HCT116 (cell line): ENCODE measurements around the gene NSUN7. TPM values are rescaled to one million over a fixed set of nuclear protein-coding genes. Genes with fewer than 3 reads are reported as not detected.

Experiments
- ATAC-seq: fragments of 200-7000 bp; cut with Tn5 transposase; 2 replicates; pipeline ENCODE4 v1.9.1; 2020; ENCODE audit warnings: mild to moderate bottlenecking, moderate library complexity
- BruUV-seq: library from RNA; stranded (reverse); fragments of 400-500 nt; replicated peaks from 2 replicates; lab custom pipeline; 2021; lab: Mats Ljungman, UMichigan
- CTCF ChIA-PET: fragments of 300-600 bp; sonication (Branson Sonifier 250); formaldehyde crosslinking; loops from one replicate; lab custom pipeline; 2021; ENCODE audit warnings: antibody characterized with exemption; lab: Charles Lee
- POLR2A ChIA-PET: fragments of 300-600, 350-600 bp; sonication (Branson Sonifier 250); formaldehyde crosslinking; loops from one replicate; lab custom pipeline; 2021; ENCODE audit warnings: antibody characterized with exemption; lab: Charles Lee
- RAD21 ChIA-PET, 2 experiments: fragments of 300-600 bp; sonication (Branson Sonifier 250); formaldehyde crosslinking; loops; one replicate each; lab custom pipeline; 2023; ENCODE audit warnings: low total read pairs in 2 of 2; ENCODE audit not compliant: uncharacterized antibody in 2 of 2, unreplicated experiment in 2 of 2, low non-redundant PET in 1 of 2; lab: Charles Lee
- DNase-seq: peaks from one replicate; pipeline ENCODE4 v3.0.0-alpha.2; 2010; ENCODE audit warnings: low read depth, low spot score
- H2AFZ ChIP-seq: fragments of 200-600 bp; shearing (Covaris generic), sonication (generic); 2 replicates; pipeline ENCODE4 v1.6.1; 2017; ENCODE audit warnings: low read depth, mixed run types, mixed read lengths, antibody characterized with exemption, low read length; ENCODE audit not compliant: poor library complexity, severe bottlenecking
- H3K27ac ChIP-seq: 2 replicates; pipeline ENCODE4 v1.5.1; 2012; ENCODE audit warnings: low read depth, low read length
- H3K27me3 ChIP-seq: fragments of 200-600 bp; sonication (generic); 2 replicates; pipeline ENCODE4 v1.6.1; 2016; ENCODE audit warnings: mixed run types, low read length, mixed read lengths; ENCODE audit not compliant: insufficient read depth
- H3K36me3 ChIP-seq, 2 experiments: fragments of 200-500 bp in 1 of 2; fragments of 200-600 bp in 1 of 2; sonication (Bioruptor generic) in 1 of 2; sonication (generic) in 1 of 2; 2 replicates each; pipeline versions ENCODE4 v1.5.1 to v1.6.1; 2014 to 2016; ENCODE audit warnings: low read length in 2 of 2, inconsistent platforms in 1 of 2, mixed read lengths in 1 of 2, mixed run types in 1 of 2; ENCODE audit not compliant: insufficient read depth in 2 of 2, control insufficient read depth in 1 of 2
- H3K4me1 ChIP-seq, 2 experiments: fragments of 200-600 bp in 1 of 2; sonication (generic) in 1 of 2; 2 replicates each; pipeline versions ENCODE4 v1.5.1 to v1.6.1; 2012 to 2017; ENCODE audit warnings: low read length in 2 of 2, inconsistent platforms in 1 of 2, mild to moderate bottlenecking in 1 of 2, mixed read lengths in 1 of 2, mixed run types in 1 of 2, moderate library complexity in 1 of 2; ENCODE audit not compliant: insufficient read depth in 2 of 2, control insufficient read depth in 1 of 2
- H3K4me2 ChIP-seq: fragments of 200-600 bp; sonication (generic); 2 replicates; pipeline ENCODE4 v1.6.1; 2017; ENCODE audit warnings: mixed run types, low read length, mixed read lengths
- H3K4me3 ChIP-seq, 2 experiments: fragments of 200-600 bp in 1 of 2; sonication (generic) in 1 of 2; replicated peaks in 1 of 2; 2 replicates each; pipeline ENCODE4 v1.5.1; 2011 to 2016; ENCODE audit warnings: low read length in 2 of 2, control low read depth in 1 of 2, low read depth in 1 of 2, mild to moderate bottlenecking in 1 of 2, mixed read lengths in 1 of 2, mixed run types in 1 of 2
- H3K79me2 ChIP-seq: fragments of 200-600 bp; sonication (generic); 2 replicates; pipeline ENCODE4 v1.6.1; 2017; ENCODE audit warnings: mild to moderate bottlenecking, mixed run types, low read length, moderate library complexity, mixed read lengths; ENCODE audit not compliant: insufficient read depth
- H3K9ac ChIP-seq: fragments of 200-600 bp; sonication (generic); 2 replicates; pipeline ENCODE4 v1.6.1; 2016; ENCODE audit warnings: low read length, mixed read lengths
- H3K9me2 ChIP-seq: fragments of 200-600 bp; sonication (generic), shearing (Covaris generic); 2 replicates; pipeline ENCODE4 v1.6.1; 2017; ENCODE audit warnings: mixed run types, mild to moderate bottlenecking, moderate library complexity; ENCODE audit not compliant: insufficient read depth
- H3K9me3 ChIP-seq, 2 experiments: fragments of 200-500 bp in 1 of 2; fragments of 200-600 bp in 1 of 2; sonication (Bioruptor generic) in 1 of 2; sonication (generic) in 1 of 2; 2 replicates each; pipeline ENCODE4 v1.6.1; 2014 to 2017; ENCODE audit warnings: low read length in 2 of 2, mixed read lengths in 2 of 2, inconsistent platforms in 1 of 2, low read depth in 1 of 2, mild to moderate bottlenecking in 1 of 2, mixed run types in 1 of 2, moderate library complexity in 1 of 2; ENCODE audit not compliant: control insufficient read depth in 1 of 2, insufficient read depth in 1 of 2
- H4K20me1 ChIP-seq: fragments of 200-600 bp; sonication (generic), shearing (Covaris generic); 2 replicates; pipeline ENCODE4 v1.6.1; 2017; ENCODE audit warnings: mixed run types, mild to moderate bottlenecking, moderate library complexity; ENCODE audit not compliant: insufficient read depth
- ATF3 ChIP-seq: IDR thresholded peaks from 2 replicates; pipeline ENCODE4 v1.6.1; 2012
- CBX3 ChIP-seq: IDR thresholded peaks from 2 replicates; pipeline ENCODE4 v1.6.1; 2012; ENCODE audit warnings: low read depth
- CEBPB ChIP-seq: IDR thresholded peaks from 2 replicates; pipeline ENCODE4 v1.6.1; 2012; ENCODE audit warnings: low read depth
- CTCF ChIP-seq, 3 experiments: fragments of 200-600 bp in 1 of 3; sonication (generic) in 1 of 3; IDR thresholded peaks in 2 of 3; conservative IDR thresholded peaks in 1 of 3; 2 replicates each; pipeline ENCODE4 v1.5.1; 2012 to 2017; ENCODE audit warnings: low read depth in 2 of 3, low read length in 2 of 3, antibody characterized with exemption in 1 of 3, borderline replicate concordance in 1 of 3, control low read depth in 1 of 3, mild to moderate bottlenecking in 1 of 3, mixed read lengths in 1 of 3, mixed run types in 1 of 3, moderate library complexity in 1 of 3; ENCODE audit not compliant: insufficient read depth in 1 of 3
- EGR1 ChIP-seq: IDR thresholded peaks from 2 replicates; pipeline ENCODE4 v1.6.1; 2012; ENCODE audit warnings: low read depth
- ELF1 ChIP-seq: IDR thresholded peaks from 2 replicates; pipeline ENCODE4 v1.6.1; 2012; ENCODE audit warnings: low read depth, borderline replicate concordance
- EZH2 ChIP-seq: fragments of 200-600 bp; sonication (generic); IDR thresholded peaks from 2 replicates; pipeline ENCODE4 v1.6.1; 2017; ENCODE audit warnings: antibody characterized with exemption, mixed run types
- JUND ChIP-seq: IDR thresholded peaks from 2 replicates; pipeline ENCODE4 v1.6.1; 2012
- POLR2A ChIP-seq: IDR thresholded peaks from 2 replicates; pipeline ENCODE4 v1.7.0; 2011; ENCODE audit warnings: borderline replicate concordance; ENCODE audit not compliant: insufficient read depth, insufficient read length; ENCODE audit errors: extremely low read depth
- POLR2AphosphoS5 ChIP-seq: IDR thresholded peaks from 2 replicates; pipeline ENCODE4 v1.6.1; 2011; ENCODE audit warnings: mild to moderate bottlenecking, low read depth, low read length, moderate library complexity
- RAD21 ChIP-seq: IDR thresholded peaks from 2 replicates; pipeline ENCODE4 v1.6.1; 2012; ENCODE audit warnings: low read depth, mild to moderate bottlenecking
- SP1 ChIP-seq: IDR thresholded peaks from 2 replicates; pipeline ENCODE4 v1.6.1; 2012; ENCODE audit warnings: low read depth
- SRF ChIP-seq: IDR thresholded peaks from 2 replicates; pipeline ENCODE4 v1.6.1; 2012; ENCODE audit warnings: low read depth
- TCF7L2 ChIP-seq: IDR thresholded peaks from 2 replicates; pipeline ENCODE4 v1.7.0; 2011; ENCODE audit warnings: borderline replicate concordance, inconsistent platforms; ENCODE audit not compliant: insufficient read depth, insufficient read length; ENCODE audit errors: extremely low read depth
- YY1 ChIP-seq: IDR thresholded peaks from 2 replicates; pipeline ENCODE4 v1.6.1; 2011; ENCODE audit warnings: low read length, low read depth, moderate library complexity, mild to moderate bottlenecking; ENCODE audit not compliant: insufficient replicate concordance; ENCODE audit errors: extremely low read depth
- ZFX ChIP-seq: fragments of 450-650 bp; IDR thresholded peaks from 2 replicates; pipeline ENCODE4 v1.6.1; 2017
- intact Hi-C: fragments of 100-400 bp; cut with micrococcal nuclease; formaldehyde crosslinking; loops from 2 replicates; pipeline ENCODE4 v1.10.0; 2022
- total RNA-seq: library from RNA; stranded (reverse); gene quantifications from one replicate; pipeline ENCODE4 v1.2.1, GENCODE V29; 2021; ENCODE audit not compliant: unreplicated experiment
- TF ChIP-seq, protein P1 (sequence below): IDR thresholded peaks from 2 replicates; pipeline ENCODE4 v1.6.1; 2011; ENCODE audit warnings: mild to moderate bottlenecking, low read length, moderate library complexity; ENCODE audit not compliant: insufficient replicate concordance; ENCODE audit errors: extremely low read depth
- TF ChIP-seq, protein P2 (sequence below): IDR thresholded peaks from 2 replicates; pipeline ENCODE4 v1.6.1; 2012

The NSUN7 gene
- total RNA-seq, 1 experiment from 2014 or later, result 0.07 TPM

GRCh38 chr4:40850496-40850895 is 100.7 kb downstream of the NSUN7 start:
- TF ChIP-seq SP1 (no peak), SRF (no peak), EGR1 (no peak), RAD21 (no peak)
- ChIA-PET RAD21 (no interaction called here), POLR2A (no interaction called here), CTCF (interaction anchor here (2.1 kb wide), 1 partner anchor 9 kb away, joined by 9 read pairs; no protein-coding TSS in a partner anchor)
- H3K9me2 ChIP-seq, result no peaks in the 10 kb centered on the region
- H3K36me3 ChIP-seq, result no peaks in the 10 kb centered on the region
- intact Hi-C loops, result no loop called here
- H3K9ac ChIP-seq, result no peak overlapping the region
- H3K9me3 ChIP-seq, result no peaks in the 10 kb centered on the region
- H3K27ac ChIP-seq, result no peak overlapping the region
- no peak for ATAC-seq
- H3K4me2 ChIP-seq, result no peak overlapping the region
- no peaks in the 10 kb centered on the region for H3K79me2 ChIP-seq
- H2AFZ ChIP-seq, result no peak overlapping the region
- H3K27me3 ChIP-seq, result no peaks in the 10 kb centered on the region
- BruUV-seq, result no TSS peak
- no peak overlapping the region for H3K4me3 ChIP-seq
- no peaks in the 10 kb centered on the region; the same call in 1 of the 2 replicates for H4K20me1 ChIP-seq
- no peak for DNase-seq
- no peaks in the 10 kb centered on the region for H3K4me1 ChIP-seq

- Histone ChIP-seq H3K9ac (no peak overlapping the region), H3K4me2 (no peak overlapping the region), H4K20me1 (no peaks in the 10 kb centered on the region; the same call in 1 of the 2 replicates), H2AFZ (no peak overlapping the region), H3K4me3 (no peak overlapping the region), H3K36me3 (no peaks in the 10 kb centered on the region), H3K9me3 (no peaks in the 10 kb centered on the region), H3K4me1 (no peaks in the 10 kb centered on the region), H3K27me3 (no peaks in the 10 kb centered on the region), H3K9me2 (no peaks in the 10 kb centered on the region), H3K79me2 (no peaks in the 10 kb centered on the region), H3K27ac (no peak overlapping the region)
- DNase-seq (no peak), ATAC-seq (no peak)
- ChIA-PET RAD21 (no interaction called here), CTCF (no interaction called here), POLR2A (no interaction called here)
- intact Hi-C loops, result no loop called here
- no TSS peak for BruUV-seq
- TF ChIP-seq CEBPB (no peak), POLR2AphosphoS5 (no peak), TCF7L2 (no peak), SP1 (no peak), ZFX (no peak), CTCF (IDR thresholded peaks at IDR 0.05 in 2 of 3, conservative IDR thresholded peaks at IDR 0.05 in 1 of 3; ENCODE audit: borderline replicate concordance in 1 of 3, insufficient read depth in 1 of 3, low read depth in 2 of 3, low read length in 2 of 3) (no peak), POLR2A (no peak), ELF1 (no peak), ATF3 (no peak), SRF (no peak), JUND (no peak), EZH2 (no peak), CBX3 (no peak), YY1 (no peak)
- TF ChIP-seq, protein P1, sequence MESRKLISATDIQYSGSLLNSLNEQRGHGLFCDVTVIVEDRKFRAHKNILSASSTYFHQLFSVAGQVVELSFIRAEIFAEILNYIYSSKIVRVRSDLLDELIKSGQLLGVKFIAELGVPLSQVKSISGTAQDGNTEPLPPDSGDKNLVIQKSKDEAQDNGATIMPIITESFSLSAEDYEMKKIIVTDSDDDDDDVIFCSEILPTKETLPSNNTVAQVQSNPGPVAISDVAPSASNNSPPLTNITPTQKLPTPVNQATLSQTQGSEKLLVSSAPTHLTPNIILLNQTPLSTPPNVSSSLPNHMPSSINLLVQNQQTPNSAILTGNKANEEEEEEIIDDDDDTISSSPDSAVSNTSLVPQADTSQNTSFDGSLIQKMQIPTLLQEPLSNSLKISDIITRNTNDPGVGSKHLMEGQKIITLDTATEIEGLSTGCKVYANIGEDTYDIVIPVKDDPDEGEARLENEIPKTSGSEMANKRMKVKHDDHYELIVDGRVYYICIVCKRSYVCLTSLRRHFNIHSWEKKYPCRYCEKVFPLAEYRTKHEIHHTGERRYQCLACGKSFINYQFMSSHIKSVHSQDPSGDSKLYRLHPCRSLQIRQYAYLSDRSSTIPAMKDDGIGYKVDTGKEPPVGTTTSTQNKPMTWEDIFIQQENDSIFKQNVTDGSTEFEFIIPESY, result no peak
- TF ChIP-seq, protein P2, sequence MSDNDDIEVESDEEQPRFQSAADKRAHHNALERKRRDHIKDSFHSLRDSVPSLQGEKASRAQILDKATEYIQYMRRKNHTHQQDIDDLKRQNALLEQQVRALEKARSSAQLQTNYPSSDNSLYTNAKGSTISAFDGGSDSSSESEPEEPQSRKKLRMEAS, result no peak
Measured at GRCh38 chr4:40856277-40856839, 106.6 kb downstream of the NSUN7 start.
